ENCODE measurements around the gene VTCN1.
"Not testable (repeated sequence)": the region's sequence is repeated elsewhere in the genome, so short reads cannot be mapped to it uniquely, and the experiment has no call there.

The VTCN1 gene

DNA sequence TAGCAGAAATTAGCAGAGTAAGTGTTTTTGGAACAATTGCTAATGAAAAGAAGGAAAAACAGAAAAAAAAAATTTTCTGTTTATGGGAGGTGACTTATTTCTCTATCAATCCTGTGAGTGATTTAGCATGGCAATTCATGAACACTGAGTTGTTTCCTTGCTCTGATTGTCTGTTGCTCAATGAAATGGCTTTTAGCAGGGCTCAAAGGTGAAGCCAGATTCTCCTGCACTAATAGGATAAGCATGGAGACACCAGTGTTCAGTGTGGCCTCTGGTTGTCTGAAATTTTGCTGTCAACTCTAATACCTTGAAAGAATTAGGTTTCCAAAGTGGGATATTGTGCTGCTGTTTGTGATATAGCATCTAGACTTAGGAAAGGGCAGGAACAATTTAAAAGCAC lies 105.0 kb downstream of the VTCN1 start:
- H3K4me3 ChIP-seq (ENCODE audit: control insufficient read depth in 1 of 7, extremely low read depth in 1 of 7, insufficient read depth in 4 of 7, low read depth in 2 of 7, low read length in 6 of 7), result no peak overlapping the region
- H3K27me3 ChIP-seq (replicated peaks in 2 of 5; ENCODE audit: control insufficient read depth in 4 of 5, insufficient read depth in 5 of 5, low read length in 4 of 5), result no peaks in the 10 kb centered on the region
- no peak overlapping the region for H3K27ac ChIP-seq (ENCODE audit: insufficient read depth in 1 of 2, low read depth in 1 of 2, low read length in 2 of 2, poor library complexity in 1 of 2, severe bottlenecking in 2 of 2)
- no peaks in the 10 kb centered on the region for H3K4me1 ChIP-seq (ENCODE audit: control extremely low read depth in 1 of 4, control insufficient read depth in 4 of 4, insufficient read depth in 4 of 4, low read length in 3 of 4)
- ChIA-PET CTCF (no interaction called here), POLR2A (no interaction called here)
- no peaks in the 10 kb centered on the region for H3K9me3 ChIP-seq (ENCODE audit: control extremely low read depth in 1 of 5, control insufficient read depth in 4 of 5, insufficient read depth in 2 of 5, low read depth in 1 of 5, low read length in 4 of 5)
- DNase-seq, result no peak
- peaks cover 20 to 40% (median 31%) of the 10 kb centered on the region in 4 experiments for H3K36me3 ChIP-seq (ENCODE audit: control insufficient read depth in 4 of 4, insufficient read depth in 4 of 4, low read length in 3 of 4)

DNA sequence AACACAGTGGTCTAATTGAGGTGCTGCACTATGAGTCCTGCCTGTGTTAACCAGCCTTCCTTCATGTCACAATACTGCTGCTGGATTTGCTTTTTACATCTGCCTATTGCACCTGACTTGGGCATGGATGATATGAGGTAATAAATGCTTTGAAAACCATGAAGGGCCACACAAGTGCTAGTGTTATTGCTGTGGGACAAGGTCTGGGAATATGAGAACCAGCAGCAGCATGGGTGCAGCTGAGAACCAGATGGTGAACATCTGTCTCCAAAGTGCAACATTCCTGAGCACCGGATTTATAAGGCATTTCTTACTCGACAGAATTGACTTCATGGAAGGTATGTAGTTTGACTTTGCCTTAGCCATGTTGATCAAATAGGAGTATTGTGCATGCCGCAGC lies 105.7 kb downstream of the VTCN1 start:
- Histone ChIP-seq H3K27me3 (replicated peaks in 2 of 5; ENCODE audit: control insufficient read depth in 4 of 5, insufficient read depth in 5 of 5, low read length in 4 of 5) (no peaks in the 10 kb centered on the region), H3K36me3 (ENCODE audit: control insufficient read depth in 4 of 4, insufficient read depth in 4 of 4, low read length in 3 of 4) (peaks cover 20 to 47% (median 38%) of the 10 kb centered on the region in 4 experiments), H3K4me1 (ENCODE audit: control extremely low read depth in 1 of 4, control insufficient read depth in 4 of 4, insufficient read depth in 4 of 4, low read length in 3 of 4) (no peaks in the 10 kb centered on the region), H3K27ac (ENCODE audit: insufficient read depth in 1 of 2, low read depth in 1 of 2, low read length in 2 of 2, poor library complexity in 1 of 2, severe bottlenecking in 2 of 2) (no peak overlapping the region), H3K9me3 (ENCODE audit: control extremely low read depth in 1 of 5, control insufficient read depth in 4 of 5, insufficient read depth in 2 of 5, low read depth in 1 of 5, low read length in 4 of 5) (no peaks in the 10 kb centered on the region), H3K4me3 (ENCODE audit: control insufficient read depth in 1 of 7, extremely low read depth in 1 of 7, insufficient read depth in 4 of 7, low read depth in 2 of 7, low read length in 6 of 7) (no peak overlapping the region)
- POLR2A ChIA-PET, result no interaction called here
- CTCF ChIA-PET, result interaction anchor here (1.0 kb wide), 1 partner anchor 8 kb away, joined by 3 read pairs; no protein-coding TSS in a partner anchor
- WGBS (ENCODE audit: insufficient coverage), result 100% methylated on average over 3 of the region's 3 CpGs
- DNase-seq, result no peak

DNA sequence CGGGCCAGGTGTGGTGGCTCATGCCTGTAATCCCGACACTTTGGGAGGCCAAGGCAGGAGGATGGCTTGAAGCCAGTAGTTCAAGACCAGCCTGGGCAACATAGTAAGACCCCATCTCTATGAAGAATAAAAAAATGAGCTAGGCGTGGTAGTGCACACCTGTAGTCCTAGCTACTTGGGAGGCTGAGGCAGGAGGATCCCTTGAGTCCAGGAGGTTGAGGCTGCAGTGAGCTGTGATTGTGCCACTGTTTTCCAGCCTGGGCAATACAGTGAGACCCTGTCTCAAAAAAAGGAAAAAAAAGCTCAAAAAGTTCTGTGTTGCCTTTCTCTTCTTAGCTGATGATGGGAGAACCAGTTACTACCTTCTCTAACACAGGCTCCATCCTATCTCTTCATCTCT lies 108.9 kb downstream of the VTCN1 start:
- peaks cover 37 to 75% (median 55%) of the 10 kb centered on the region in 4 experiments for H3K36me3 ChIP-seq (ENCODE audit: control insufficient read depth in 4 of 4, insufficient read depth in 4 of 4, low read length in 3 of 4)
- POLR2A ChIA-PET, result interaction anchor here (0.9 kb wide), 1 partner anchor 34 kb away, joined by 3 read pairs; no protein-coding TSS in a partner anchor

DNA sequence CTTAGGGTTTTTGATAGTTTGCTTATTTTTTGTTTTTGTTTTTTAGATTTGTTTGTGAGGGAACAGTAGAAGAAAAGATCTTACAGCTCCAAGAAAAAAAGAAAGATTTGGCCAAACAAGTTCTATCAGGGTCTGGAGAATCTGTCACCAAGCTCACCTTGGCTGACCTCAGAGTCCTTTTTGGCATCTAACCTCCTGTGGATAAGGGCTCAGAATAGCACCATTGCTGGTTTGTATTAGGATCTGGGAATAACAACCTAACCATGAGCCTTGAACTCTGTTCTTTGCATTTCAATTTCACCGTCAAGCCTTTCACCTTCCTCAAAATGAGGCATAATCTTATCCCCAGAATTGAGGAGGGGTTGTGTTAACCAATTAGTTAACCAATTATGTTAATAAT lies 109.4 kb downstream of the VTCN1 start:
- Histone ChIP-seq H3K36me3 (ENCODE audit: control insufficient read depth in 4 of 4, insufficient read depth in 4 of 4, low read length in 3 of 4) (peaks cover 35 to 74% (median 57%) of the 10 kb centered on the region in 4 experiments), H3K4me1 (ENCODE audit: control extremely low read depth in 1 of 4, control insufficient read depth in 4 of 4, insufficient read depth in 4 of 4, low read length in 3 of 4) (no peaks in the 10 kb centered on the region), H3K27me3 (replicated peaks in 2 of 5; ENCODE audit: control insufficient read depth in 4 of 5, insufficient read depth in 5 of 5, low read length in 4 of 5) (no peaks in the 10 kb centered on the region), H3K4me3 (ENCODE audit: control insufficient read depth in 1 of 7, extremely low read depth in 1 of 7, insufficient read depth in 4 of 7, low read depth in 2 of 7, low read length in 6 of 7) (no peak overlapping the region), H3K9me3 (ENCODE audit: control extremely low read depth in 1 of 5, control insufficient read depth in 4 of 5, insufficient read depth in 2 of 5, low read depth in 1 of 5, low read length in 4 of 5) (no peaks in the 10 kb centered on the region), H3K27ac (ENCODE audit: insufficient read depth in 1 of 2, low read depth in 1 of 2, low read length in 2 of 2, poor library complexity in 1 of 2, severe bottlenecking in 2 of 2) (no peak overlapping the region)
- POLR2A ChIA-PET, result interaction anchor here (0.9 kb wide), 1 partner anchor 34 kb away, joined by 3 read pairs; no protein-coding TSS in a partner anchor
- CTCF ChIA-PET, result interaction anchor here (1.2 kb wide), 1 partner anchor 9 kb away, joined by 4 read pairs; no protein-coding TSS in a partner anchor
- DNase-seq, result no peak
- no CpG with 5 or more reads among the region's 1 CpG for WGBS (ENCODE audit: insufficient coverage)

More for the DNA sequence above, 108.9 kb downstream of the VTCN1 start:
- not testable (repeated sequence) for DNase-seq; H3K4me1 ChIP-seq (ENCODE audit: control extremely low read depth in 1 of 4, control insufficient read depth in 4 of 4, insufficient read depth in 4 of 4, low read length in 3 of 4); H3K4me3 ChIP-seq (ENCODE audit: control insufficient read depth in 1 of 7, extremely low read depth in 1 of 7, insufficient read depth in 4 of 7, low read depth in 2 of 7, low read length in 6 of 7); H3K9me3 ChIP-seq (ENCODE audit: control extremely low read depth in 1 of 5, control insufficient read depth in 4 of 5, insufficient read depth in 2 of 5, low read depth in 1 of 5, low read length in 4 of 5); H3K27ac ChIP-seq (ENCODE audit: insufficient read depth in 1 of 2, low read depth in 1 of 2, low read length in 2 of 2, poor library complexity in 1 of 2, severe bottlenecking in 2 of 2); H3K27me3 ChIP-seq (replicated peaks in 2 of 5; ENCODE audit: control insufficient read depth in 4 of 5, insufficient read depth in 5 of 5, low read length in 4 of 5)
- CTCF ChIA-PET, result interaction anchor here (1.2 kb wide), 1 partner anchor 9 kb away, joined by 4 read pairs; no protein-coding TSS in a partner anchor
- 100% methylated on average over 2 of the region's 3 CpGs for WGBS (ENCODE audit: insufficient coverage)

DNA sequence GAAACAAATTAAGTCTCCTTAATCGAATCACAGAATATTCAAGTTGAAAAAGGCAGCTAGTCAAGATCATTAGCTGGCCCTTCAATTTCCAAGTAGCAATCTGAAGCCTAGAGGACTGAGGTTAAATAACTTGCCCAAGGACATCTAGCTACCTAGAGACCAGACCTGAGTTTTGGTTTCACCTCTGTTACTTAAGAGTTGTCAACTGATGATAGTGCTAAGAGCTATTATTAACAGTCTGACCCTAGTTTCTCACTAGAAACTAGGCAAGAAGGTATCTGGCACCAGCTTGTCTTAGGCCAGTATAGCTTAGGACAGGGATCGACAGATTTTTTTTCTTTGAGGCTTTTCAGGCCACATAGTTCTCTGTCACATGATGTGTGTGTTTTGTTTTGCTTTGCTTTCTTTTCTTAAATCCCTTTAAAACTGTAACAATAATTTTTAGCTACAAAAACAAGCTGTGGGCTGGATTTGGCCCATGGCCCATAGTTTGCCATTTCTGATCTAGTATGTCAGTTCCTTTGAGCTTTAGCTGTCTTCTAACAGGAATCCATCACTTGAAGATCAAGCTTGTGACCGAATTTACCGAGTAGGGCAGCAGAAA lies 112.3 kb downstream of the VTCN1 start:
- WGBS (ENCODE audit: insufficient coverage), result 100% methylated on average over 2 of the region's 4 CpGs
- Histone ChIP-seq H3K36me3 (ENCODE audit: control insufficient read depth in 4 of 4, insufficient read depth in 4 of 4, low read length in 3 of 4) (peaks cover 33 to 91% (median 69%) of the 10 kb centered on the region in 4 experiments), H3K27me3 (replicated peaks in 2 of 5; ENCODE audit: control insufficient read depth in 4 of 5, insufficient read depth in 5 of 5, low read length in 4 of 5) (no peaks in the 10 kb centered on the region), H3K4me1 (ENCODE audit: control extremely low read depth in 1 of 4, control insufficient read depth in 4 of 4, insufficient read depth in 4 of 4, low read length in 3 of 4) (no peaks in the 10 kb centered on the region), H3K4me3 (ENCODE audit: control insufficient read depth in 1 of 7, extremely low read depth in 1 of 7, insufficient read depth in 4 of 7, low read depth in 2 of 7, low read length in 6 of 7) (no peak overlapping the region), H3K27ac (ENCODE audit: insufficient read depth in 1 of 2, low read depth in 1 of 2, low read length in 2 of 2, poor library complexity in 1 of 2, severe bottlenecking in 2 of 2) (no peak overlapping the region), H3K9me3 (ENCODE audit: control extremely low read depth in 1 of 5, control insufficient read depth in 4 of 5, insufficient read depth in 2 of 5, low read depth in 1 of 5, low read length in 4 of 5) (no peaks in the 10 kb centered on the region)
- no peak for DNase-seq
- ChIA-PET POLR2A (no interaction called here), CTCF (interaction anchor here (1.7 to 1.8 kb wide), 2 partner anchors 28 to 34 kb away, joined by 4 to 5 read pairs; no protein-coding TSS in a partner anchor)

DNA sequence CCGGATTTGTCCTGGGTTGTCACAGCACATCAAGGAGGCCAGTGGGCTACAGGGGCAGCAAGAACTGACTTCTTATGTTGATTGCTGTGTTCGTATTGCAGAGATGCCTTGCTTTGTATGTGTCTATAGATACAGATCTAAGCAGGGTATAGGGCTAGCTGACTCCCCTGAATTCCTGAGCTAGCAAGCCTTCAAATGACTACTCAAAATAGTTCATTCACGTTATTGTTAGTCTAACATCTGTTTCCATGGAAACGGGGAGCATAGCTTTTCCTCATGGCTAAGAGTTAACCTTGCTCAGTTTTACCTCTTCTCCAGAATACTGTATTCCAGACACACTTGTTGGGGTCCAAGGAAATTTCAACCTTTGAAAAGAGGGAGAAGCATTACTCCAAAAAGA lies 113.3 kb downstream of the VTCN1 start:
- Histone ChIP-seq H3K27ac (ENCODE audit: insufficient read depth in 1 of 2, low read depth in 1 of 2, low read length in 2 of 2, poor library complexity in 1 of 2, severe bottlenecking in 2 of 2) (no peak overlapping the region), H3K4me1 (ENCODE audit: control extremely low read depth in 1 of 4, control insufficient read depth in 4 of 4, insufficient read depth in 4 of 4, low read length in 3 of 4) (no peaks in the 10 kb centered on the region), H3K4me3 (ENCODE audit: control insufficient read depth in 1 of 7, extremely low read depth in 1 of 7, insufficient read depth in 4 of 7, low read depth in 2 of 7, low read length in 6 of 7) (no peak overlapping the region), H3K27me3 (replicated peaks in 2 of 5; ENCODE audit: control insufficient read depth in 4 of 5, insufficient read depth in 5 of 5, low read length in 4 of 5) (no peaks in the 10 kb centered on the region), H3K36me3 (ENCODE audit: control insufficient read depth in 4 of 4, insufficient read depth in 4 of 4, low read length in 3 of 4) (peaks cover 32 to 91% (median 73%) of the 10 kb centered on the region in 4 experiments), H3K9me3 (ENCODE audit: control extremely low read depth in 1 of 5, control insufficient read depth in 4 of 5, insufficient read depth in 2 of 5, low read depth in 1 of 5, low read length in 4 of 5) (no peaks in the 10 kb centered on the region)
- POLR2A ChIA-PET, result no interaction called here
- no peak for DNase-seq
- CTCF ChIA-PET, result interaction anchor here (1.7 to 4.5 kb wide), 3 partner anchors 29 to 33 kb away, joined by 4 to 17 read pairs (median 5); no protein-coding TSS in a partner anchor
- WGBS (ENCODE audit: insufficient coverage), result 96% methylated on average over 4 of the region's 4 CpGs

DNA sequence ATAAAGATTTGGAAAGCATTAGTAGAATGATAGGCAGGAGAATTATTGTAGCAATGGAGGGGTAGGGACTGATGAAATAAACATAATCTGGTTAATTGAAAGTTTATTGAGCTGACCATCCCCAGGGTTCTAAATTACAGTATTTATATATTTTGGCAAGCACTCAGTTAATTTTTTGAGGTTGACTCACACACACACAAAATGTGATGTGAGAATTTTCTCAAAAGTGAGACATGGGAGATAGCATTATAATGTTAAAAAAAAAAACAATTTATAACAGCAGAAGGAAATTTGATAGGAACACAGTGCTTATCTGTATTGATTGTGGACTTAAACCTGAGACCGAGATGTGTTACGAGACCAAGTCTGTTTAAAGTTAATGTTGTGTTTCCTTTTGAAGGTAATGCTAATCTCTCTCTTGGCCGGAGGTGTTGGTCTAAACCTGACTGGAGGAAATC lies 113.7 kb downstream of the VTCN1 start:
- ChIA-PET POLR2A (no interaction called here), CTCF (interaction anchor here (1.7 to 4.5 kb wide), 3 partner anchors 29 to 32 kb away, joined by 4 to 17 read pairs (median 5); no protein-coding TSS in a partner anchor)
- H3K4me1 ChIP-seq (ENCODE audit: control extremely low read depth in 1 of 4, control insufficient read depth in 4 of 4, insufficient read depth in 4 of 4, low read length in 3 of 4), result no peaks in the 10 kb centered on the region
- H3K27me3 ChIP-seq (replicated peaks in 2 of 5; ENCODE audit: control insufficient read depth in 4 of 5, insufficient read depth in 5 of 5, low read length in 4 of 5), result no peaks in the 10 kb centered on the region
- DNase-seq, result no peak
- WGBS (ENCODE audit: insufficient coverage), result 100% methylated on average over 3 of the region's 3 CpGs
- H3K9me3 ChIP-seq (ENCODE audit: control extremely low read depth in 1 of 5, control insufficient read depth in 4 of 5, insufficient read depth in 2 of 5, low read depth in 1 of 5, low read length in 4 of 5), result no peaks in the 10 kb centered on the region
- H3K4me3 ChIP-seq (ENCODE audit: control insufficient read depth in 1 of 7, extremely low read depth in 1 of 7, insufficient read depth in 4 of 7, low read depth in 2 of 7, low read length in 6 of 7), result no peak overlapping the region
- no peak overlapping the region for H3K27ac ChIP-seq (ENCODE audit: insufficient read depth in 1 of 2, low read depth in 1 of 2, low read length in 2 of 2, poor library complexity in 1 of 2, severe bottlenecking in 2 of 2)
- H3K36me3 ChIP-seq (ENCODE audit: control insufficient read depth in 4 of 4, insufficient read depth in 4 of 4, low read length in 3 of 4), result peaks cover 29 to 92% (median 73%) of the 10 kb centered on the region in 4 experiments
